ENCODE data around the gene MAGEC1. TPM values are rescaled to one million over a fixed set of nuclear protein-coding genes. Genes with fewer than 3 reads are reported as not detected.
"Not testable (repeated sequence)": the region's sequence is repeated elsewhere in the genome, so short reads cannot be mapped to it uniquely, and the experiment has no call there.

MAGEC1 gene, protein sequence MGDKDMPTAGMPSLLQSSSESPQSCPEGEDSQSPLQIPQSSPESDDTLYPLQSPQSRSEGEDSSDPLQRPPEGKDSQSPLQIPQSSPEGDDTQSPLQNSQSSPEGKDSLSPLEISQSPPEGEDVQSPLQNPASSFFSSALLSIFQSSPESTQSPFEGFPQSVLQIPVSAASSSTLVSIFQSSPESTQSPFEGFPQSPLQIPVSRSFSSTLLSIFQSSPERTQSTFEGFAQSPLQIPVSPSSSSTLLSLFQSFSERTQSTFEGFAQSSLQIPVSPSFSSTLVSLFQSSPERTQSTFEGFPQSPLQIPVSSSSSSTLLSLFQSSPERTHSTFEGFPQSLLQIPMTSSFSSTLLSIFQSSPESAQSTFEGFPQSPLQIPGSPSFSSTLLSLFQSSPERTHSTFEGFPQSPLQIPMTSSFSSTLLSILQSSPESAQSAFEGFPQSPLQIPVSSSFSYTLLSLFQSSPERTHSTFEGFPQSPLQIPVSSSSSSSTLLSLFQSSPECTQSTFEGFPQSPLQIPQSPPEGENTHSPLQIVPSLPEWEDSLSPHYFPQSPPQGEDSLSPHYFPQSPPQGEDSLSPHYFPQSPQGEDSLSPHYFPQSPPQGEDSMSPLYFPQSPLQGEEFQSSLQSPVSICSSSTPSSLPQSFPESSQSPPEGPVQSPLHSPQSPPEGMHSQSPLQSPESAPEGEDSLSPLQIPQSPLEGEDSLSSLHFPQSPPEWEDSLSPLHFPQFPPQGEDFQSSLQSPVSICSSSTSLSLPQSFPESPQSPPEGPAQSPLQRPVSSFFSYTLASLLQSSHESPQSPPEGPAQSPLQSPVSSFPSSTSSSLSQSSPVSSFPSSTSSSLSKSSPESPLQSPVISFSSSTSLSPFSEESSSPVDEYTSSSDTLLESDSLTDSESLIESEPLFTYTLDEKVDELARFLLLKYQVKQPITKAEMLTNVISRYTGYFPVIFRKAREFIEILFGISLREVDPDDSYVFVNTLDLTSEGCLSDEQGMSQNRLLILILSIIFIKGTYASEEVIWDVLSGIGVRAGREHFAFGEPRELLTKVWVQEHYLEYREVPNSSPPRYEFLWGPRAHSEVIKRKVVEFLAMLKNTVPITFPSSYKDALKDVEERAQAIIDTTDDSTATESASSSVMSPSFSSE
- polyA plus RNA-seq (2012; ENCODE audit: insufficient read depth, insufficient read length), result not detected

DNA sequence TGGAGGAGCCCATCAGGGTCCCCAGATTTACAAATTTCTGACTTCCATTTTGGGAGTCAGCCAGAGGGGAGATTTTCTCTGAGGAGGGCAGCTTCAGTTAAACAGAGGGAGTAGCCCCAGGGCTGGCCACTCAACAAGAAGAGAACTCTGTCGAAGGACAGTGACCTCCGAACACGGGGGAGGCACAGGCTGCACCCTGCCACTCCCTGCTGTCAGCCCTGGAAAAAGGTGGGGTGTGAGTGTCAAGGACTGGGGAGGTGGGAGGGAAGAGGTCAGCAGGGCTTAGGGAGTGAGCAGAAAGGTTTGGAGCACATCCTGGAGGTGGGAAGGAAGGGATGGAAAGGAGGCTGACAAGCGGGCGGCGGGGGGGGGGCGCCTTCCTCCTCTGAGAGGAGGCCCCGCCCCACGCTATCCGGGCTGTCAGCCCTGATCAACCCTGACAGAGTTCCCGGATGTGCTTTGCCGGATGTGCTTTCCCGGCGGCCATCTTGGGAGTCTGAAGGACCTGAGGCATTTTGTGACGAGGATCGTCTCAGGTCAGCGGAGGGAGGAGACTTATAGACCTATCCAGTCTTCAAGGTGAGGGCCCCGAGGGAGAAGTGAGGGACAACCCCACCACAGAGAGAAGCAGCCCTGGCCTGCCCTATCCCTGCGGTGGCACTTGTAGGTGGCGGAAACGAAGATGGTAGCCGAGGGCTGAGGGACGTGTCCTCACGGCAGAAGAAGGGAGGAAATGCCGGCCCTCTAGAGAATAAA is at the start of gene MAGEC1:
Gene MAGEC1 (plus strand): TSS at position 495 of the 756 bp plus-strand sequence. CDS start 1,179 bp downstream, outside the sequence.
- no peak within 1 kb of the TSS for H3K4me3 ChIP-seq (ENCODE audit: low read length)
- DNase-seq (ENCODE audit: low read depth, low spot score), result no peak

DNA sequence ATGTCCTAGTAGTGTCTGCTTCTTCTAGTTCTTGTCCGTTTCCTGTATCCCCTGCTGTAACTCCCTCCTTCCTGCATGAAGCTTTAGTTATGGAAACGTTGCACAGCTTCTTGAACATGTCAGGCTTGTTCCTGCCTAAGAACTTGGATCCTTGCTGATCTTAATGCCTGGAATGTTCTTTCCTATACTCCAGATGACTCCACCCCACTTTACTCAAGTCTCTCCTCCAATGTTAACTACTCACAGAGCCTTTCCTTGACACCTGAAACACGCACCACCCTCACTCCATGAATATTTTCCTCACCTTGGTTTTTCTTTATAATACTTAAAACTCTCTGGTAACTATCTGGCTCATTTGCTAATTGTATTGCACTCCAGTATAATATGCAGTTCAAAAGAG is 46.2 kb upstream of the MAGEC1 start:
- no peak overlapping the region for H3K4me3 ChIP-seq (ENCODE audit: low read length)
- DNase-seq (ENCODE audit: low read depth, low spot score), result no peak

DNA sequence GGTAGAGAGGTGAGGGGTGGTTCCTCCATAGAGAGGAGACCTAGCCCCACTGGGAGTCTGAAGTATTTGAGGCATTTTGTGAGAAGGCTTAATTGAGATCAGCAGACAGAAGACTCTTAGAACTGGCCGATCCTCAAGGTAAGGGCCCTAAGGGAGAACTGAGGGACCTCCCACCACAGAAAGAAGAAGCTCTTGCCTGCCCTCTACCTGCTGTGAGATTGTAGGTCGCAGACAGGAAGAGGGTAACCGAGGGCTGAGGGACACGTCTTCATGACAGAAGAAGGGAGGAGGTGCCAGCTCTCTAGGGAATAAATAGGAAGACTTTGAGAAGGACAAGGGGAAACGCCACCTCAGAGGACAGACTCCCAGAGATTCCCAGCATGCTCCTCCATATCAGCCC is 24.1 kb upstream of the MAGEC1 start:
- no peak for DNase-seq (ENCODE audit: low read depth, low spot score)
- no peak overlapping the region for H3K4me3 ChIP-seq (ENCODE audit: low read length)

DNA sequence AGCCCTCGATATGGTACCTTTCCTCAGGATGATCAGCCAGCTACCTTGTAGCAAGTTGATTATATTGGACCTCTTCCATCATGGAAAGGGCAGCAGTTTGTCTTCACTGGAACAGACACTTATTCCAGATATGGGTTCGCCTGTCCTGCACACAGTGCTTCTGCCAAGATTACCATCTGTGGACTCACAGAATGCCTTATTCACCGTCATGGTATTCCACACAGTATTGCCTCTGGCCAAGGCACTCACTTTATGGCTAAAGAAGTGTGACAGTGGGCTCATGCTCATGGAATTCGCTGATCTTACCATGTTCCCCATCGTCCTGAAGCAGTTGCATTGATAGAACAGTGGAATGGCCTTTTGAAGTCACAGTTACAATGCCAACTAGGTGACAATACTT is 14.9 kb upstream of the MAGEC1 start:
- DNase-seq (ENCODE audit: low read depth, low spot score), result not testable (repeated sequence)

DNA sequence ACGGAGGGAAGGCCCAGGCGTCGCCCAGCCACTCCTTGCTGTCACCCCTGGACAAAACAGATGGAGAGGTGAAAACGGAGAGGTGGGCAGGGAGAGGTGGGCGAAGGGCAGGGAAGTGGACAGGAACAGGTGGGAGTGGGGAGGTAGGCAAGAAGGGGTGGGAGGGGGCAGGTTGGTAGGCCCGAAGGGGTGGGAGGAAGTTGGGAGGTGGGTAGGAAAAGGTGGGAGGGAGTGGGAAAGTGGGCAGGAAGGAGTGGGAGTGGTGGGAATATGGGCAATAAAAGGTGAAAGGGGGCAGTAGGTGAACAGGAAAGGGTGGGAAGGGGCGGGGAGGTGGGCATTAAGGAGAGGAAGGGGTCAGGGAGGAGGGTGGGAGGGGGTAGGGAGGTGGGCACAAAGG is 9.0 kb upstream of the MAGEC1 start:
- DNase-seq (ENCODE audit: low read depth, low spot score), result no peak

More for the DNA sequence above, 14.9 kb upstream of the MAGEC1 start:
- H3K4me3 ChIP-seq (ENCODE audit: low read length), result not testable (repeated sequence)

DNA sequence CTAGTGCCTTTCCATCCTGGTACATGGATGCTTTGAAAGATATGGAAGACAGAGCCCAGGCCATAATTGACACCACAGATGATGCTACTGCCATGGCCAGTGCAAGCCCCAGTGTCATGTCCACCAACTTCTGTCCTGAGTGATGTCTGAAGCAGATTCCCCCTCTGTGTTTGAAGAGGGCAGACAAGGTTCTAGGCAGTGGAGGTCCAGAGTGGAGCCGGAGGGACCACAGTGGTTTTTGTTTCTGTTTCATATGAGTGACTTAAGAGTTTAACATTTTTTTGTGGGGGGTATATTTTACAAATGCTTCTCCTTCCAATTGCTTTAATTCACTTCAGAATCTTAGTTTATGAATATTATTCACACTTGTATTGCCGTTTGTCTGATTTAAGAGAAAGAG is 6.0 kb upstream of the MAGEC1 start:
- DNase-seq (ENCODE audit: low read depth, low spot score), result no peak

More for the DNA sequence above, 9.0 kb upstream of the MAGEC1 start:
- no peak overlapping the region for H3K4me3 ChIP-seq (ENCODE audit: low read length)

DNA sequence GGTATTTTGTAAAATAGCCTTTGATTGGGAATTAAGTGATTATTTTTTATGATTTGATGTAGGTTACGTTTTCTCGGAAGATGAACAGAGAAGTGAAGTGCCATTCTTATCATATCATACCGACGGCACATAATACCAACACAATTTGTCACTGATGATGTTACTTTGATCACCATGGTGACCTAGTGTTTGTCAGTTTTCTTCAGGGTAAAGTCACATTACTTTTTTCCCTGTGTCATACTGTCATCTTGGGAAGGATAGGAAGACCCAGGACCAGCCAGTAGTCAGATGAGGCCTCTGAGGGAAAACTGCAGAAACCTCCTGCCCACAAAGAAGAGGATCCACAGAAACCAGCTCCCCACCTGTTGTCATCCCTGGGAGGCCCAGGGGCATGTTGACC is 1.3 kb upstream of the MAGEC1 start:
- no peak for DNase-seq (ENCODE audit: low read depth, low spot score)
- H3K4me3 ChIP-seq (ENCODE audit: low read length), result no peak overlapping the region

More for the DNA sequence above, 6.0 kb upstream of the MAGEC1 start:
- no peak overlapping the region for H3K4me3 ChIP-seq (ENCODE audit: low read length)

DNA sequence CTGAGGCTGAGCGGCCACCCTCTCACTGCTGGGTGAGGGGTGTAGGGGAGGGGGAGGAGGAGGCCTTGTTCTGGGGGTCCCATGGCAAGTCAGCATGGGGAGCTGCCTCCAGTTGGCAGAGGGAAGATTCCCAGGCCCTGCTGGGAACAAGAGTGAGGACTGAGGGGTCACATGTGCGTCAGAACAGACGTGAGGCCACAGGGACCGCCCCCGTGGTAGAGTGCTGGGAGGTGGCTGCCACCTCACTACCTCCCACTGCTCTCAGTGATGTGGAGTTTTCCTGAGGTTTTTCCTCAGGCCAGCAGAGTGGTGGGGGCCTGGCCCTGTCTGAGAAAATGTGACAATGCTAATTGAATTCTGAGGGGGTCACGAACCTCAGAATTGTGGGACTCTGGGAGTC is 568 bp downstream of the MAGEC1 start:
- no peak for DNase-seq (ENCODE audit: low read depth, low spot score)
- H3K4me3 ChIP-seq (ENCODE audit: low read length), result no peak overlapping the region

DNA sequence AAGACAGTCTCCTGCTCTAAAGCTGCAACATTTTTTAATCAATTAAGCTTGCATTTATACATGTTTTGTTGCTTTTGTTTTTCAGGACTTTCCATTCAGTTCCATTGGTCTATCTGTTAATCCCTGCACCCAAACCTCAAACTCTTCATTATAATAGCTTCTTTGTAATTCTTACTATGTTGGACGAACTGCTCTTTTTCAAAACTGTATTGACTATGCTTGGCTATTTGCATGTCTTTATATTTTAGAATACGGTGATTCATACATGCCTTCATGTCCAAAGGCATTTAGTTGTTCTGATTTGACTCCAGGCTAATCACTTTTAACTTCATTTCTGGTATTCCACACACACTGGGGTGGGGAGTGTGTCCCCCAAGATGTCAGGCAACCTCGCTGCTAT is 14.1 kb downstream of the MAGEC1 start:
- no peak for DNase-seq (ENCODE audit: low read depth, low spot score)
- no peak overlapping the region for H3K4me3 ChIP-seq (ENCODE audit: low read length)

DNA sequence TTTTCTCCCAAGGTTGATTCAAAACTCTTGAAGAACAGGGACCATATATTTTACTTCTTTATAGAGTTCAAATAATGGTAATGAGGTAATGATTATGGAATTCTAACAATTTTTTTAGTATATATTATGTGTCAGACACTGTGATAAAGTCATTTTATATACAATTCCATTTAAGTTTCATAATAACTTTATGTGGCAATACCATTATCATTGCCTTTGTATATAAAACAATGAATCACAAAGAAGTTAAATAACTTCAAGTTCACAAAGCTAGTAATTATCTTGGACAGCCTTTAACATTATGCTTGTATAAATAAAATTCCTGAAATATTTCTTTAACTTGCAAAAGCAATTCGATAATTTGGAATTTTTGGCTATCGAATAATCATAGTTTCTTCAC is 20.6 kb downstream of the MAGEC1 start:
- no peak for DNase-seq (ENCODE audit: low read depth, low spot score)

DNA sequence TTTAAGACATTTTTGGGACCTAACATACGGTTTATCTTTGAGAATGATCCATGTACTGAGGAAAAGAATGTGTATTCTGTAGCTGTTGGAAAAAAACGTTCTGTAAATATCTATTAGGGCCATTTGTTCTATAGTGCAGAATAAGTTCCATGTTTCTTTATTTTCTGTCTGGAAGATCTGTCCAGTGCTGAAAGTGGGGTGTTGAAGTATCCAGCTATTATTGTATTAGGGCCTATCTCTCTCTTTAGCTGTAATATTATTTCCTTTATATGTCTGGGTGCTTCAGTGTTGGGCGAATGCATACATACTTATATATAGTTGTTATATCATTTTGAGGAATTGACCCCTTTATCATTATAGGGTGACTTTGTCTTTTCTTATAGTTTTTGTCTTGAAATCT is 24.7 kb downstream of the MAGEC1 start:
- H3K4me3 ChIP-seq (ENCODE audit: low read length), result no peak overlapping the region
- no peak for DNase-seq (ENCODE audit: low read depth, low spot score)

More for the DNA sequence above, 20.6 kb downstream of the MAGEC1 start:
- no peak overlapping the region for H3K4me3 ChIP-seq (ENCODE audit: low read length)

DNA sequence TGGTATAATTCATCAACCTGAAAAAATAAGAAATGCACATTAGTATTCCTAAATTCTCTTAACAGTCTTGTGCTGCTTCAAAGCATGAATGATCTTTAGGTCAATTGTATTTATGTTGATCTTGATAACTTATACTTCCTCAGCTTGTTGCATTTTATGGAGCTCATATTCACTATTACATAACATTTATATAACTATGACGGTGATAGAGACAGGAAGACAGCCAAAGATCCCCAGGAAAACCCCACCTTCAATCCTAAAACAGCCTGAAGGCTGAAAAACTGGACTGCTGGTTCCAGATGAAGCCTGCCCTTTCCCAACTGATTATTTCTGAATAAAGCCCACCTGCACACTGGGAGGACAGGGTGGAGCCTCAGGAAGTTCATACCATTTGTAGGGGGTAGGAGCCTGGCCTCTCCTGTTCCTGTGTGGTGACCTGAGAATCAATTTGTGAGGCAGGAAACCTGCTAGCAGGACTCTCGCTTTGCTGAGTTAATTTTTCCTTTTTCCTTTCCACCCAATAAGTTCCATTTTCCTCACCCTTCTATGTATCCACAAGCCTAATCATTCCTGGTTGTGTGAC is 30.5 kb downstream of the MAGEC1 start:
- no peak overlapping the region for H3K4me3 ChIP-seq (ENCODE audit: low read length)
- no peak for DNase-seq (ENCODE audit: low read depth, low spot score)

DNA sequence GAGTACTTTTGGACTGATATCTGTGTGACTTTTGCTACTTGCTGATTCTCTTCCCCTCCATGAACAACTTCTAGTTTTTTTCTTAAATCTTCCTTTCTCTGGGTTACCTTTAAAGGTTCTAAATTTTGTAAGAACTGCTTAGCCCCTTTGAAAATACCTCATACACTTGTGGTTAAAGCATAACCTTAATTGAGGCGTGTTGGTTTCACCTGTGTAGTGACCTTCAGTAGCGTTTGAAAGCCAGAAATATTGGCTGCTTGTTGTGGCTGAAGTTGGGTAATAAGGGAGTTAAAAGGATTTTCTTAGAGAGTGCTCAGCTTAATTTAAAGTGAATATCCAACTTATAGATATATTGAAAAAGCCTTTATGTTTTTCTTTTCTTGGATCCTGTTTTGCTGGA is 32.0 kb downstream of the MAGEC1 start:
- no peak for DNase-seq (ENCODE audit: low read depth, low spot score)
- H3K4me3 ChIP-seq (ENCODE audit: low read length), result no peak overlapping the region

DNA sequence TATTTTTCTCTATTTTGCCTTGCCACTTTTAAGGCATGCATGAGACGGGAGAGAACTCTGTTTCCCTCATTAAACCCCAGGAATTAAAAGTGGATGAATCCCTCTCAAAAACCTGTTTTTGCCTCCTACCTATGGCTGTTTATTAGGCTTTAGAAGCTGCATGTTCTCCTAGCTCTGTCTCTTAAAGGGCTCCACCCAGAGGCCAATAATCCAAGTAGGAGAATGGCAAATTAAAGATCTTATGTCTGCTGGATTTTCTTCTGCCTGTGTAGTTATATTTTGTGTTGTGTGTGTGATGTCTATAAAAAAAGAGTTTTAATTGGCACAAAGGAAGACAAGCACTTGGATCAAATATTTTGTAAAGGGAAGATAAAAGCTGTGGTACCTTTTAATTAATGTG is 32.4 kb downstream of the MAGEC1 start:
- DNase-seq (ENCODE audit: low read depth, low spot score), result no peak
- H3K4me3 ChIP-seq (ENCODE audit: low read length), result no peak overlapping the region

DNA sequence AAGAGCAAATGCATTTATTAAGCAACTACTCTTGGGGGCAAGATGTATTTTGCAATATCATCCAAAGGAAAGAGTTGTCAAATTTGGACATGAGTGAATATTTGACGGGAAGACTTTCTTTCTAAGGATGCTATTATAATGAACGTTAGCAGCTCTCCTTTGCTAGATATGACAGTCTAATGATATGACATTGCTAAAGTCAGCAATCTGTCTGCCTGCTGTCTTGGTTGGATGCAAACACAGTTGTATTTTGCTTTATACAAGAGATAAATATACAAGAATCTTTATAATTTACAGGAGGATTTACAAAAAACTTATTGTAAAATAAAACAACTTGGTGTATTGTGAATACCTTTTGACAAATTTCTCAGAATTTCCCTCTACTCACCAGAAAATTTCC is 37.5 kb downstream of the MAGEC1 start:
- no peak for DNase-seq (ENCODE audit: low read depth, low spot score)
- no peak overlapping the region for H3K4me3 ChIP-seq (ENCODE audit: low read length)

DNA sequence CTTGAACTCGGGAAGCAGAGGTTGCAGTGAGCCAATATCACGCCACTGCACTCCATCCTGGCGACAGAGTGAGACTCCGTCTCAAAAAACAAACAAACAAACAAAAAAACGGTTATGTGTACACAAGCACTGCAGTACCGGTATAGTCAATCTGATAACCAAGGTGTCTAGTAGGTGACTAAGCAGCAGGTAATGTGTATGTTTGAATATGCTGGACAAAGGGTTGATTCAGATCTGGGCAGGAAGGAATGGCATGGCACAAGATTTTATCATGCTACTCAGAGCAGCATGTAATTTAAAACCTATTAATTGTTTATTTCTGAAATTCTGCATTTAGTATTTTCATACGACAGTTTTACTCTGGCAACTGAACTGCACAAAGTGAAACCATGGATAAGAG is 41.7 kb downstream of the MAGEC1 start:
- no peak overlapping the region for H3K4me3 ChIP-seq (ENCODE audit: low read length)
- DNase-seq (ENCODE audit: low read depth, low spot score), result no peak

DNA sequence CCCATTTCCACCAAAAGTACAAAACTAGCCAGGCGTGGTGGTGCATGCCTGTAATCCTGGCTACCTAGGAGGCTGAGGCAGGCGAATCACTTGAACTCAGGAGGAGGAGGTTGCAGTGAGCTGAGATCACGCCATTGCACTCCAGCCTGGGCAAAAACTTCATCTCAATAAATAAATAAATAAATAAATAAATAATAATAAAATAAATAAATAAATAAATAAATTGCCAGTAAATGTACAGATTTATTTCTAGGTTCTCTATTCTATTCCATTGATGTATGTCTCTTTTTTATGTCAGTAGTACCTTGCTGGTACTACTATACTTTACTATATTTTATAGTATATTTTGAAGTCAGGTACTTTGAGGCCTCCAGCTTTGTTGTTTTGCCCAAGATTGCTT is 43.7 kb downstream of the MAGEC1 start:
- H3K4me3 ChIP-seq (ENCODE audit: low read length), result no peak overlapping the region
- DNase-seq (ENCODE audit: low read depth, low spot score), result no peak

DNA sequence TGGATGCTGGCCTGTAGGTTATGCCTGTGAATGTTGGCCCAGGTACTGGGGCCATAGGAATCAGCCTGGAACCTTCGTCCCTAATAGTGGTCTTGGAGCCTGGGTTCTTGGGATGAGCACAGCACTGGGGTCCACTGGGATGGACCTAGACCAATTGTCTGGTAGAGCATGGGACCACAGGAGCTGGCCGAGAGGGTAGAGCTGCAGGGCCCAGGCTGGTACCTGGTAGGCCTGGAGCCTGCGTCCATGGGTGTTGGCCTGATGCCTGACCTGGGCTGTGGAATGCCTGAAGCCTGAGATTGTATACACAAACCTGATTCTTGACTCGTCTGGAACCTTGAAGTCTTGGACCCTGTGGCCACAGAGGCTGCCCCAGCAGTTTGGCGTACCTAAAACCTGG is 48.9 kb downstream of the MAGEC1 start:
- DNase-seq (ENCODE audit: low read depth, low spot score), result no peak
- no peak overlapping the region for H3K4me3 ChIP-seq (ENCODE audit: low read length)

DNA sequence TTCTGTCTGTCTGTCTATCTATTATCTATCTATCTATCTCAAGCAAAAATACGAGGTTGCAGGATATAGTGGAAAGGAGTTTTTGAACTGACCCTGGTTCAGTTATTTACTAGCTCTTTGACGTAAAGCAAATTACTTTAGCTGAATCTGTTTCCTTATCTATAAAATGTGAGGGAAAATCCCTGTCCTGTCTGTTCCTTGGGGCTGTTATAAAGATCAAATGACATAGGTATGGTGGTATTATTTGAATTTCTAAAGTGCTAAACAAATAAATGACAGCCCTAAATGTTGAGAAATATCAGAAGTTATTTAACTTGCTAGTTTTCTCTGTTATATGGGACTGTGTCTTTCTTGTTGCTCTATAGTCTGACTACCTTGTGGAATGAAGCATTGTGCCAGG is 55.0 kb downstream of the MAGEC1 start:
- no peak for DNase-seq (ENCODE audit: low read depth, low spot score)
- H3K4me3 ChIP-seq (ENCODE audit: low read length), result no peak overlapping the region
